Stimulated activated memory B cell treated with anti-CD40 and anti-IgM and Interleukin-4, amounts not matched to agents 10 μg/mL and 1 μg/mL and 100 μg/mL, for 72 hours (primary cell): Measurements from ENCODE around the gene LDOC1.
"Not testable (repeated sequence)": the region's sequence is repeated elsewhere in the genome, so short reads cannot be mapped to it uniquely, and the experiment has no call there.

ENCODE experiments used
- ATAC-seq: fragments of 150-1000 bp; cut with Tn5 transposase; 2 replicates; pipeline ENCODE4 v1.10.0; 2021
- H3K27ac Mint-ChIP-seq: one replicate; pipeline ENCODE4 v1.8.0; 2022; ENCODE audit warnings: mild to moderate bottlenecking, mixed read lengths
- H3K27me3 Mint-ChIP-seq: one replicate; pipeline ENCODE4 v1.8.0; 2022; ENCODE audit warnings: mixed read lengths
- H3K36me3 Mint-ChIP-seq: one replicate; pipeline ENCODE4 v1.8.0; 2022; ENCODE audit warnings: mixed read lengths
- H3K4me1 Mint-ChIP-seq: one replicate; pipeline ENCODE4 v1.8.0; 2022; ENCODE audit warnings: mixed read lengths
- H3K4me3 Mint-ChIP-seq: one replicate; pipeline ENCODE4 v1.8.0; 2022; ENCODE audit warnings: mild to moderate bottlenecking, moderate library complexity, mixed read lengths
- H3K9me3 Mint-ChIP-seq: one replicate; pipeline ENCODE4 v1.8.0; 2022; ENCODE audit warnings: mixed read lengths

LDOC1 gene

DNA sequence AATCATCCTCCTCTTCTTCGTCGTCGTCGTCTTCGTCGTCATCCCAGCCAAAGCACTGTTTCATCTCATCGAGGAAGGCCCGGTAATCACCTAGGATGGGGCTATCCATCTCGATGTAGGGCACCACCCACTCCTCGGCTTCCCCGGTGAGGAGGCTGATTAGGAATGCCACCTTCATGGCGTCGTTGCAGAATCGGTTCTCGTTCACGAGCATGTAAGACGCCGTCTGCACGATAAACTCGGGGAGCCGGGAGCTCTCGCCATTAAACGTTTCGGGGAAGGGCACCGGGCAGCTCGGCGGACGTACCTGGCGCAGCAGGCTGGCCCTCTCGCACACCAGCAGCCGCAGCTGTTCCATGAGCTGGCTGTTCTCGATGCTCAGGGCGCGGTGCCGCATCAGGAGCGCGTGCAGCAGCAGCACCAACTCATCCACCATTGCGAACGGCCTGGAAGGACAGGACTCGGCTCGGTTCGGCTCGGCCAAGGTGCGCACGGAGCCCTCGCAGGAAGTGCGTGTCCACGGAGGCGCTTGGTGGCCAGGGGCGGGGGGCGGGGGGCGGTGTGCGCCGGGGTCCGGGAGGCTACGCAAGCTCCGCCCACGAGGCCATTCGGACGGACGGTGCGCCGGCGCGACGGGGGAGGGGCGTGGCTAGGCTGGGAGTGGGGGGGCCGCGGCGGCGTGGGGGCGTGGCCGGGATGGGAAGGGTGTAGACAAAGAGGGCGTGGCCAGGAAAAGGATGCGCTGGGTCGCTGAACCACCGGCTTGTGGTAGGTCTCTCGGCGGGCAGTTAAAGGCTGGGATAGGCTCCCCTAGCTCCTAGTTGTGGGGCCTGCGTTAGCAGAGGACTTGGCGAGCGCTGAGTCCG is at the start of gene LDOC1:
Gene LDOC1, minus strand, starts transcription at position 544 of the 866 bp plus-strand sequence. Its CDS starts 108 bp downstream, at position 436.
- peak within 1 kb of the TSS; percentile 71 for H3K4me3 Mint-ChIP-seq
- peak within 1 kb of the TSS; percentile 77 for H3K27ac Mint-ChIP-seq
- H3K9me3 Mint-ChIP-seq: no peaks in the 10 kb centered on the region
- H3K36me3 Mint-ChIP-seq: no peaks in the 10 kb centered on the region
- no peaks in the 10 kb centered on the region for H3K27me3 Mint-ChIP-seq
- peaks cover 5% of the 10 kb centered on the region for H3K4me1 Mint-ChIP-seq
- peak; percentile 83 for ATAC-seq

- Mint-ChIP-seq H3K27me3 (no peaks in the 10 kb centered on the region), H3K27ac (no peak overlapping the region), H3K4me3 (no peak overlapping the region), H3K9me3 (no peaks in the 10 kb centered on the region), H3K36me3 (no peaks in the 10 kb centered on the region), H3K4me1 (no peaks in the 10 kb centered on the region)
- no peak for ATAC-seq
Observed at GRCh38 chrX:141221611-141222010, 44.7 kb upstream of the LDOC1 start.

DNA sequence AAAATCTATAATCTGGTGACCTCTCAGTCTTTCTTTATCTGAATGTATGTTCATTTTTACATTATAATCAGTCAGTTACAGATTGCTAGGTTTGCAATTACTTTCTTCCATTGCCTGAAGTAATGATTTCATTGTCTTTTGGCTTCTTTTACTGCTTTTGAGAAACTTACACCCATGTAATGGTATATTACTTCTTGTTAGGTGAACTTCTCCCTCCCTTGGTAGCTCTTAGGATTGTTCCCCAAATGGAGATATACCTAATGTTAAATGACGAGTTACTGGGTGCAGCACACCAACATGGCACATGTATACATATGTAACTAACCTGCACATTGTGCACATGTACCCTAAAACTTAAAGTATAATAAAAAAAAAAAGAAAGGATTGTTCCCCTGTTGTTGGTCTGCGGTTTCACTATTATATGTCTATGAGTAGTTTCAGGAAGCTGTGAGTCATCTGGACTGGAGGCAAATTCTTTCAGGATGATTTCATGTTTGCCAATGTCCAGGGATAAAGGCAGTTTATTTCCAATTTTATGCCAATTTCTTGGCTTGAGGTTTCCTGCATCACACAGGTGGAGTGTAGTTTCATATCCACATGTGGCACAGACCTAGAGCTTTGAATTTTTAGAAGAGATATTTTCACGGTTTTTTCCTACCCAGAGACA is 43.5 kb upstream of the LDOC1 start:
- H3K4me1 Mint-ChIP-seq: no peaks in the 10 kb centered on the region
- H3K4me3 Mint-ChIP-seq: no peak overlapping the region
- no peaks in the 10 kb centered on the region for H3K36me3 Mint-ChIP-seq
- H3K27ac Mint-ChIP-seq: no peak overlapping the region
- H3K9me3 Mint-ChIP-seq: no peaks in the 10 kb centered on the region
- ATAC-seq: no peak
- H3K27me3 Mint-ChIP-seq: no peaks in the 10 kb centered on the region

DNA sequence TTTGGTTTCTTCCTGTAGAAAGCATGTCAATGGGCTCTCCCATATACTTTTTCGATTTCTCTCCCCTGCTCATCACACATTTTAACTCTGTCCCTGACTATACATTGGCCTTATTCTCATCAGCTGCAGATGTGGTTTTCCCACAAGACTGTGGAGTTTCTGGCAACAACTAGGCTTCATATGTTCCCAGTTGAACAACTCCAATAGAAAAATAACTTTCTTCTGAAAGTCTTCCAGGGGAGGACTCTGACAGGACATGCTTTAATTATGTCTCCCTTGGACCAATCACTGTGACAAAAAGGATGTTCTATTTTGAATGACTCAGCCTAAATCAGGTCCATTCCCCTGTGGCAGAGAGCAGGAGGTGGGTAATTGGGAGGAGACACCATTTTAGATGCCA is 37.3 kb upstream of the LDOC1 start:
- Mint-ChIP-seq H3K9me3 (no peaks in the 10 kb centered on the region), H3K4me3 (no peak overlapping the region), H3K27me3 (no peaks in the 10 kb centered on the region), H3K27ac (no peak overlapping the region), H3K4me1 (no peaks in the 10 kb centered on the region), H3K36me3 (no peaks in the 10 kb centered on the region)
- no peak for ATAC-seq

- no peaks in the 10 kb centered on the region for H3K9me3 Mint-ChIP-seq
- no peaks in the 10 kb centered on the region for H3K36me3 Mint-ChIP-seq
- H3K27ac Mint-ChIP-seq: no peak overlapping the region
- H3K4me1 Mint-ChIP-seq: no peaks in the 10 kb centered on the region
- H3K27me3 Mint-ChIP-seq: no peaks in the 10 kb centered on the region
- H3K4me3 Mint-ChIP-seq: no peak overlapping the region
- no peak for ATAC-seq
Observed at GRCh38 chrX:141201962-141202361, 25.0 kb upstream of the LDOC1 start.

DNA sequence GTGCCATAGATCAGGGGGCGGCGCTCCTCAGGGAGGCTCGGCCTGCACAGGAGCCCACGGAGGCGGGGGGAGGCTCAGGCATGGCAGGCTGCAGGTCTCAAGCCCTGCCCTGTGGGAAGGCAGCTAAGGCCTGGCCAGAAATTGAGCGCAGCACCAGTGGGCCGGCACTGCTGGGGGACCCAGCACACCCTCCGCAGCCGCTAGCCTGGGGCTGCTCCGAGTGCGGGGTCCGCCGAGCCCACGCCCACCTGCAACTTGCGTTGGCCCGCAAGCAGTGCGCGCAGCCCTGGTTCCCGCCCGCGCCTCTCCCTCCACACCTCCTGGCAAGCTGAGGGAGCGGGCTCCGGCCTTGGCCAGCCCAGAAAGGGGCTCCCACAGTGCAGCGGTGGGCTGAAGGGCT is 11.6 kb upstream of the LDOC1 start:
- not testable (repeated sequence) for H3K27me3 Mint-ChIP-seq, H3K4me3 Mint-ChIP-seq, H3K4me1 Mint-ChIP-seq, H3K27ac Mint-ChIP-seq, H3K36me3 Mint-ChIP-seq, H3K9me3 Mint-ChIP-seq, ATAC-seq

DNA sequence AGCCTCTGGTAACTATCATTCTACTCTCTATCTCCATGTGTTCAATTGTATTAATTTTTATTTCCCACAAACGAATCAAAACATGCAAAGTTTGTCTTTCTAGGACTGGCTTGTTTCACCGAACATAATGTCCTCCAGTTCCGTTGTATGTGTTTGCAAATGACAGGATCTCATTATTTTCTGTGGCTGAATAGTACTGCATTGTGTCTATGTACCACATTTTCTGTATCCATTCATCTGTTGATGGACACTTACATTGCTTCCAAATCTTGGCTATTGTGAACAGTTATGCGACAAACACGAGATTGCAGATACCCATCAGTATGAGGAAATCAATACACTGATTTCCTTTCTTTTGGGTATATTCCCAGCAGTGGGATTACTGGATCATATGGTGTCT is 8.4 kb upstream of the LDOC1 start:
- Mint-ChIP-seq H3K27ac (no peak overlapping the region), H3K4me1 (no peaks in the 10 kb centered on the region), H3K4me3 (no peak overlapping the region), H3K36me3 (no peaks in the 10 kb centered on the region), H3K27me3 (no peaks in the 10 kb centered on the region), H3K9me3 (no peaks in the 10 kb centered on the region)
- no peak for ATAC-seq

DNA sequence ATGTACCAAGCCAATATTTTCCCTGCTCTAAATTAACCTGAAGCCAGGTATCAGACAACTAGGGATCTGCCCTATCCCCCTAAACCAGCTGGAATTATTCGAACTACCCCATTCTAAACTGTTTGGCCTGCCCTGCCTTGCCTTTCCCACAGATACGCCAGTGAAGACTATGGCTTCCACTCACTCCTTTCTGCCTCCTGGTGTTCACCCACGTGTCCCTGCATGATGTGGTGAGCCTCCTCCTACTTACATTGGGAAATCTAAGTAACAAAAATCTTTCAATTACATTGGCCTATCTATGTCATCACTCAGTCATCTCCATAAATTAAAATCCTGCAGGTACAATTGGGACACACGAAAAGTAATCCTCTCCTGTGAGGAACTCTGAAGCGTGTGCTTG is 6.1 kb upstream of the LDOC1 start:
- no peaks in the 10 kb centered on the region for H3K9me3 Mint-ChIP-seq
- H3K27me3 Mint-ChIP-seq: no peaks in the 10 kb centered on the region
- H3K36me3 Mint-ChIP-seq: no peaks in the 10 kb centered on the region
- no peaks in the 10 kb centered on the region for H3K4me1 Mint-ChIP-seq
- no peak overlapping the region for H3K27ac Mint-ChIP-seq
- no peak overlapping the region for H3K4me3 Mint-ChIP-seq
- ATAC-seq: no peak

- Mint-ChIP-seq H3K9me3 (no peaks in the 10 kb centered on the region), H3K36me3 (no peaks in the 10 kb centered on the region), H3K27me3 (no peaks in the 10 kb centered on the region), H3K27ac (no peak overlapping the region), H3K4me3 (no peak overlapping the region), H3K4me1 (peaks cover 4% of the 10 kb centered on the region)
- ATAC-seq: no peak
Observed at GRCh38 chrX:141180851-141181250, 3.9 kb upstream of the LDOC1 start.

- Mint-ChIP-seq H3K9me3 (no peaks in the 10 kb centered on the region), H3K4me3 (peak overlapping the region; percentile 71), H3K27ac (no peak overlapping the region), H3K36me3 (no peaks in the 10 kb centered on the region), H3K27me3 (no peaks in the 10 kb centered on the region), H3K4me1 (peaks cover 5% of the 10 kb centered on the region)
- ATAC-seq: no peak
Observed at GRCh38 chrX:141175786-141176185, 1.1 kb downstream of the LDOC1 start.

- Mint-ChIP-seq H3K9me3 (no peaks in the 10 kb centered on the region), H3K36me3 (peaks cover 5% of the 10 kb centered on the region), H3K27ac (no peak overlapping the region), H3K4me1 (no peaks in the 10 kb centered on the region), H3K27me3 (no peaks in the 10 kb centered on the region), H3K4me3 (no peak overlapping the region)
- no peak for ATAC-seq
Observed at GRCh38 chrX:141164406-141164805, 12.5 kb downstream of the LDOC1 start.

DNA sequence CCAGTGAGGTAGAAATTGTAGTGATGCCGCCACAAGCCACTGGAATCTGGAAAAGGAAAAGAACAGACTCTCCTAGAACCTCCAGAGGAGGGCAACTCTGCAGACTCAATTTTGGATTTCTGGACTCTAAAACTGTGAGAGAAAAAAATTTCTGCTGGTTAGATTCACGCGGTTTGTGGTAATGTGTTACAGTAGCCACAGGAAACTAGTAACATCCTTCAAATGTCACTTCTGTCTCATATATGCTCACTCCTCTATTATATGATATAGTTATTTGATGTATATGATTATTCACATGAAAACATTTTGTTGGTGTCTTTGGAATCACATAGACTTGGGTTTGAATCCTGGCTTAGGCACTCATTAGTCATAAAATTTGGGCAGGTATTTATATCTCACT is 18.8 kb downstream of the LDOC1 start:
- H3K9me3 Mint-ChIP-seq: peaks cover 6% of the 10 kb centered on the region
- peaks cover 12% of the 10 kb centered on the region for H3K36me3 Mint-ChIP-seq
- no peak overlapping the region for H3K4me3 Mint-ChIP-seq
- no peaks in the 10 kb centered on the region for H3K27me3 Mint-ChIP-seq
- no peak for ATAC-seq
- H3K4me1 Mint-ChIP-seq: no peaks in the 10 kb centered on the region
- no peak overlapping the region for H3K27ac Mint-ChIP-seq

GRCh38 chrX:141155231-141155630 is 21.7 kb downstream of the LDOC1 start:
- ATAC-seq, H3K9me3 Mint-ChIP-seq, H3K4me3 Mint-ChIP-seq, H3K27ac Mint-ChIP-seq, H3K4me1 Mint-ChIP-seq, H3K27me3 Mint-ChIP-seq: not testable (repeated sequence)
- H3K36me3 Mint-ChIP-seq: peaks cover 12% of the 10 kb centered on the region

- Mint-ChIP-seq H3K4me3 (no peak overlapping the region), H3K27ac (no peak overlapping the region), H3K9me3 (no peaks in the 10 kb centered on the region), H3K27me3 (no peaks in the 10 kb centered on the region), H3K4me1 (no peaks in the 10 kb centered on the region), H3K36me3 (no peaks in the 10 kb centered on the region)
- no peak for ATAC-seq
Observed at GRCh38 chrX:141142946-141143345, 34.0 kb downstream of the LDOC1 start.

DNA sequence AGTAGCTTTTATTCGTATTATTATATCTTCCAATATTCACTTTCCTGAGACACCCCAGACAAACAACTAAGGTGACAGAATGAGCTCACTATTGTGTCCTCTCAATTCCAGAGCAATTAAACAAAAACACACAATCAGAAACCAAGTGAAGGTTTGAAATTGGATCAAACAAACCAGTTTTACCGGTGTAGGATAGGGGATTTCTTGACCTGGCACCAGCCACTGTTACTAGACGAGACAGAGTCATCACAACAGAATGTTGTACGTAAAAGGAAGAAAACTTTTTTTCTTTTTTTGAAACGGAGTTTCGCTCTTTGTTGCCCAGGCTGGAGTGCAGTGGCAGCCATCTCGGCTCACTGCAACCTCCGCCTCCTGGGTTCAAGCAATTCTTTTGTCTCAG is 43.7 kb downstream of the LDOC1 start:
- no peaks in the 10 kb centered on the region for H3K36me3 Mint-ChIP-seq
- no peaks in the 10 kb centered on the region for H3K4me1 Mint-ChIP-seq
- no peak overlapping the region for H3K27ac Mint-ChIP-seq

DNA sequence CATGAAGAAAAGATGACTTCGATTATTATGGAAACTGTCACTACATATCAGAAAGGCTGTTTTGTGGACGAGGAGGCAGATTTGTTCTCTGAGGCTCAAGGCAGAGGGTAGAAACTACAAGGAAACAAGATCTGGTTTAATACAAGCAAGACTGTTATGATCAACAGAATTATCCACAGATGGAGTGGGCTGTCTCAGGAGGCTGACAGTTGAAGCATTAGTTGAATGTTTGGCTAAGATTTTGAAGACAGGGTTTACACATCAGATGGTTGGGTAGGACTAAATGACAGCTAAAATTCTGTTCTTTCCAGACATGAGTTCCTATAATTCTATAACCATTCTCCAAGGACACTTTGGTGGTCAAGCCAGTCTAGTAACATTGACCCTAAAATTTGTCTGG is 49.8 kb downstream of the LDOC1 start:
- H3K4me1 Mint-ChIP-seq: no peaks in the 10 kb centered on the region
- H3K9me3 Mint-ChIP-seq: no peaks in the 10 kb centered on the region

More for the DNA sequence above, 43.7 kb downstream of the LDOC1 start:
- Mint-ChIP-seq H3K9me3 (no peaks in the 10 kb centered on the region), H3K27me3 (no peaks in the 10 kb centered on the region), H3K4me3 (no peak overlapping the region)
- no peak for ATAC-seq

More for the DNA sequence above, 49.8 kb downstream of the LDOC1 start:
- Mint-ChIP-seq H3K27ac (no peak overlapping the region), H3K27me3 (no peaks in the 10 kb centered on the region), H3K4me3 (no peak overlapping the region), H3K36me3 (no peaks in the 10 kb centered on the region)
- no peak for ATAC-seq
